Duodenal mucosa (tissue), 2 donors: ENCODE results near the gene ING5.

Experiments used
- H3K27ac ChIP-seq: one replicate; pipeline ENCODE4 v1.7.0; 2013; ENCODE audit warnings: low read depth, low read length
- H3K27me3 ChIP-seq, 2 donors: one replicate each; pipeline ENCODE4 v1.7.0; 2013; ENCODE audit warnings: low read length in 2 of 2, control low read depth in 1 of 2; ENCODE audit not compliant: insufficient read depth in 2 of 2, control insufficient read depth in 1 of 2
- H3K36me3 ChIP-seq, 2 donors: one replicate each; pipeline ENCODE4 v1.7.0; 2013; ENCODE audit warnings: low read length in 2 of 2, control low read depth in 1 of 2; ENCODE audit not compliant: insufficient read depth in 2 of 2, control insufficient read depth in 1 of 2
- H3K4me1 ChIP-seq, 2 donors: one replicate each; pipeline ENCODE4 v1.7.0; 2013; ENCODE audit warnings: low read length in 2 of 2, control low read depth in 1 of 2; ENCODE audit not compliant: insufficient read depth in 2 of 2, control insufficient read depth in 1 of 2
- H3K4me3 ChIP-seq, 2 donors: one replicate each; pipeline ENCODE4 v1.7.0; 2013; ENCODE audit warnings: low read length in 2 of 2, low read depth in 1 of 2
- H3K9ac ChIP-seq, 2 donors: one replicate each; pipeline ENCODE4 v1.7.0; 2013; ENCODE audit warnings: low read length in 2 of 2, low read depth in 1 of 2
- H3K9me3 ChIP-seq, 2 donors: one replicate each; pipeline ENCODE4 v1.7.0; 2013; ENCODE audit warnings: low read length in 2 of 2, control low read depth in 1 of 2; ENCODE audit not compliant: control insufficient read depth in 1 of 2

Gene ING5

GRCh38 chr2:241680827-241681599, 20.8 kb upstream of the ING5 start:
- no peak overlapping the region for H3K4me3 ChIP-seq
- H3K4me1 ChIP-seq = peaks cover 2 to 7% of the 10 kb centered on the region in 2 donors
- no peak overlapping the region for H3K9ac ChIP-seq
- peaks cover 10 to 34% of the 10 kb centered on the region in 2 donors for H3K36me3 ChIP-seq
- H3K27me3 ChIP-seq = no peaks in the 10 kb centered on the region
- no peak overlapping the region for H3K27ac ChIP-seq
- H3K9me3 ChIP-seq = no peaks in the 10 kb centered on the region

GRCh38 chr2:241686324-241686649, 15.6 kb upstream of the ING5 start:
- Histone ChIP-seq H3K4me1 (peaks cover 13 to 14% of the 10 kb centered on the region in 2 donors), H3K9me3 (no peaks in the 10 kb centered on the region), H3K27ac (no peak overlapping the region), H3K36me3 (peaks cover 4 to 15% of the 10 kb centered on the region in 2 donors), H3K27me3 (no peaks in the 10 kb centered on the region), H3K9ac (peak overlapping the region; percentile 74 to 79), H3K4me3 (peak overlapping the region; percentile 87 to 89)

GRCh38 chr2:241686650-241687425, 15.0 kb upstream of the ING5 start, which contains the start of gene DTYMK:
Gene DTYMK (minus strand): TSS chr2:241686815. CDS start chr2:241686783, 32 bp downstream.
- Histone ChIP-seq H3K36me3 (peaks cover 4 to 19% of the 10 kb centered on the region in 2 donors), H3K27ac (peak within 1 kb of the TSS; percentile 91), H3K27me3 (no peaks in the 10 kb centered on the region)

GRCh38 chr2:241689306-241689705, 12.5 kb upstream of the ING5 start:
- Histone ChIP-seq H3K9me3 (no peaks in the 10 kb centered on the region), H3K4me1 (peaks cover 13 to 14% of the 10 kb centered on the region in 2 donors), H3K27me3 (no peaks in the 10 kb centered on the region), H3K9ac (no peak overlapping the region), H3K36me3 (peaks cover 4 to 27% of the 10 kb centered on the region in 2 donors), H3K4me3 (no peak overlapping the region), H3K27ac (no peak overlapping the region)

More at GRCh38 chr2:241686650-241687425, 15.0 kb upstream of the ING5 start, which contains the start of gene DTYMK:
- peak within 1 kb of the TSS; percentile 96 to 97 for H3K4me3 ChIP-seq
- H3K9me3 ChIP-seq = no peaks in the 10 kb centered on the region
- H3K9ac ChIP-seq = peak within 1 kb of the TSS; percentile 79 to 93
- H3K4me1 ChIP-seq = peaks cover 13 to 14% of the 10 kb centered on the region in 2 donors

- peaks cover 13 to 14% of the 10 kb centered on the region in 2 donors for H3K4me1 ChIP-seq
- H3K36me3 ChIP-seq = peaks cover 4 to 35% of the 10 kb centered on the region in 2 donors
These were observed 11.6 kb upstream of the ING5 start for GRCh38 chr2:241690202-241690717.

GRCh38 chr2:241692448-241692847, 9.4 kb upstream of the ING5 start:
- no peak overlapping the region for H3K9ac ChIP-seq
- peaks cover 5 to 9% of the 10 kb centered on the region in 2 donors for H3K4me1 ChIP-seq
- H3K27me3 ChIP-seq = no peaks in the 10 kb centered on the region
- H3K4me3 ChIP-seq = no peak overlapping the region
- no peak overlapping the region for H3K27ac ChIP-seq
- peaks cover 4 to 35% of the 10 kb centered on the region in 2 donors for H3K36me3 ChIP-seq
- no peaks in the 10 kb centered on the region for H3K9me3 ChIP-seq

More at GRCh38 chr2:241690202-241690717, 11.6 kb upstream of the ING5 start:
- Histone ChIP-seq H3K9me3 (no peaks in the 10 kb centered on the region), H3K27ac (no peak overlapping the region), H3K4me3 (no peak overlapping the region), H3K27me3 (no peaks in the 10 kb centered on the region), H3K9ac (no peak overlapping the region)

GRCh38 chr2:241695651-241696050, 6.2 kb upstream of the ING5 start:
- Histone ChIP-seq H3K4me3 (no peak overlapping the region), H3K27ac (no peak overlapping the region), H3K9me3 (no peaks in the 10 kb centered on the region), H3K27me3 (no peaks in the 10 kb centered on the region), H3K4me1 (no peaks in the 10 kb centered on the region), H3K36me3 (peaks cover 0 to 24% of the 10 kb centered on the region in 2 donors), H3K9ac (no peak overlapping the region)

- Histone ChIP-seq H3K9ac (peak overlapping the region in 1 of 2 donors; percentile 77), H3K9me3 (no peaks in the 10 kb centered on the region), H3K36me3 (peaks cover 5 to 10% of the 10 kb centered on the region in 2 donors), H3K27me3 (no peaks in the 10 kb centered on the region), H3K4me3 (peak overlapping the region; percentile 67 to 77), H3K4me1 (peaks cover 6 to 8% of the 10 kb centered on the region in 2 donors), H3K27ac (no peak overlapping the region)
These were observed 765 bp upstream of the ING5 start for GRCh38 chr2:241701149-241701398.

- no peaks in the 10 kb centered on the region for H3K27me3 ChIP-seq
- peaks cover 11 to 19% of the 10 kb centered on the region in 2 donors for H3K36me3 ChIP-seq
- H3K4me3 ChIP-seq = peak overlapping the region; percentile 81 to 83
- H3K4me1 ChIP-seq = peaks cover 6 to 8% of the 10 kb centered on the region in 2 donors
- peak overlapping the region; percentile 61 to 64 for H3K9ac ChIP-seq
- peak overlapping the region; percentile 78 for H3K27ac ChIP-seq
- H3K9me3 ChIP-seq = peaks cover 0 to 4% of the 10 kb centered on the region in 2 donors
These were observed 554 bp downstream of the ING5 start for GRCh38 chr2:241702155-241703031.
